ENCODE data around the gene RIMS4.

RIMS4 gene

DNA sequence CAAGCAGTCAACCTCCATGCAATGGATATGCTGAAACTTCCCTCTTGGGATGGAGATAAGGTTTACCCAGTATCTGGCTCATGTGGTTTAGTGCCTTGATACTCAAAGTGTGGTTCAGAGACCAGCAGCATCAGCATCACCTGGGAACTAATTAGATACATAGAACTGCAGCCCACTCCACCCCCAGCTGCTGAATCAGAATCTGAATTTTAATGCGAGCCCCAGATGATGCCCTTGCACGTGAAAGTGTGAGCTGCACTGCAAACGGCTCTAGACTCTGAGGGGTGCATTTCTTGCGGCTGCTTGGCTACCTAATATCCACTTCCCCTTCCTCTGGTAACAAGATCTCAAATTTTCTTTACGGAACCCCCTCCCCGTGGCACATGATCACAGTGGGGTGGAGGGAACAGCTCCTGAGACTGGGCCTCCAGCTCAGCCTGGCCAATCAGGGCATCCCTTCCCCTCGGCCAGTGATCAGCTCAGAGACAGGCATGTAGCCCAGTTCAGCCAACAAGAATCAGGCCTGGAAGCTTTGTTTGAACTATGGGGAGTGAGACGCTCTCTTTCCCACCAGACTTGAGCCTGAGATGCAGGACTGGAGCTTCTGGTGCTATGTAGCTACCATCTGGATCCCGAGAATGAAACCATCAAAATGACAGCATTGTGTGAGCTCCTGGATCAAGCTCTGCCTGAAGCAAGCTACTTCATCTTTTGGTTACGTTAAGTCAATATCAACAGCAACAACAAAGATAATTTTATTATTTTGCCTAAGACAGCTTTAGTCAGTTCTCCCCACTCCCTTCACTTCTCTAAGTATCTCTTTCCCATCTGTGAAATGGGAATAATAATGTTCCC, 51.9 kb downstream of the RIMS4 start:
- no peak for DNase-seq

DNA sequence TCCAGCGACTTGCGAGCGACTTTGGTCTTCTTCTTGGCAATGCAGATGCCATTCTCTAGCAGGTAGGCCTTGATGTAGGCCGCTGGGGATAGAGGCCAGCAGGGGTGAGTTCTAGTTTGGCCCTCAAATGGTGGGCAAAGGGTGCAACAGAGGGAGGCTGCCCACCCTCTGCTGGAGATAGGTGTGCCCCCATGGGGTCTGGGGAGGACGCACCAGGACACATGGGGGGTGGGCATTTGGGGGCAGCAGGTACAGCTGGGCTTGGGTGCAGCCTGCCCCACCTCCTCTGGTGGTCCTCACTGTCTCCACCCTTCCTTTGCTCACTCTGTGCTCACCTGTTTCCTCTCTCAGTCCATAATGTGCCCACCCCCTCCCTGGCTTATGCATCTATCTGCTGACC, 53.4 kb downstream of the RIMS4 start:
- DNase-seq: no peak

DNA sequence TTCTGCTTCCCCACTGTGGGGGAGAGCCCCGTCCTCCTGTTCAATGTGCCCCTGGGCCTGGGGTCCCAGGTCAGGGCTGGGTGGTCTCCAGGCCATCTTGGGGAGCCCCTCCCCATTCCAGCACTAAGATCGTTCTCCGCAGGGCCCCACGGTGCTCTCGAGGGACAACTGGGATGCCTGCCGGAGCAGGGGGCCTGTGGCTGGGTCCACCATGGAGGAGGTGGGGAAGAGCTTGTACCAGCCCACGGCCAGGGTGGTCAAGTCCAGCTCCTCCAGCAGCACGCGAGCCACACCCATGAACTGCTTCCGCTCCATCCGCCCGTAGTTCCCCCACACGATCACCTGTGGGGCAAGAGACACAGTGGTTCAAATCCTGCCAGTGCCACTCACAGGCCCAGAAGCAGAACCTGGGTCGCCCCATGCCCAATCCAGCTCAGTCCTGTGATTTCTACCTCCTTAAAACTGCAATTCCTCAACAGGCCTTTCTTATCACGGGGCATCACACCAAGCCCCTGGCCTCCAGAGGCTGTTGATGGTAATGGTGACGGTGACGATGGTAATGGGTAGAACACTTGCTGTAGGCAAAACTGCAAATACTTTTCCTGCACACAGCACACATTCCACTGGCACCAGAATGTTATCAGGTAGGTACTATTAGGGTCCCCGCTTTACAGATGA, 54.2 kb downstream of the RIMS4 start:
- no peak for DNase-seq

- no peak for DNase-seq
Observed at GRCh38 chr20:44754554-44754953, 55.8 kb downstream of the RIMS4 start.

DNA sequence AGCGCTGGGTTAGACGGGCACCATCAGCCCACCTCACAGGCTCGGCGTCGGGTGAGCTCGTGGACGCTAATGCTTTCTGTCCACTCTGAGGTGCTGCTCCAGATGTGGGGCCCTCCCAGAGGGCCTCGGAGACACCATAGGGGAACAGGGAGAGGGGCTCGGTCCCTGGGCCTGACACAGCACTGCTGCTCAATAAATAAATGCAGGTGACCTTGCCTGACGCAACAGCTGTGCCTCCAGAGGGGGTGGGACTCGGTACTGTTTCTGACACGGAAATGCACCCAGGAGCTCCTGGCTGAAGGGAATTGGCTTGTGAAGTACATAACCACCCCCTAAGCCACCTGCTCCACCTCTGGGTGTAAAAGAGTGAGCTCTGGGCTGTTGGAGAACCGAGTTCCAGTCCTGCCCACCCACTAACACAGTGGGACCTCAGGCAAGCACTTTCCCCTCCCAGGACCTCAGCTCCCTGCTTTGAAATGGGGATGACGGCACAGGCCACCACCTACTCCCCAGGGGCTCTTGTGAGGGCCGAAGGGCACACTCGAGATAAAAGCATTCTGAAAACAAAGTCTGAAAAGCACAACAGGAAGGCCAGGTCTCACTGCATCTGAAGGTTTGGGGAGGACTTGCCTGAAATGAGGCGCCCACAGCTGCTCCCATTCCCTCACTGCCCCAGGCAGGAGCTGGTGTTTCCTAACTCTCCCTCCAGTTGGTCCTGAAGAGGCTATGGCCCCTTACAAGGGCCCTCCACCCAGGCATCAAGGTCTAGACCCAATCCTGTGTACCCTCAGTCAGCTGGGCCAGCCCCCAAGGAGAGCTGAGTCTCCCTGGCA, 58.0 kb downstream of the RIMS4 start:
- DNase-seq: no peak

- no peak for DNase-seq
Observed at GRCh38 chr20:44750081-44750805, 60.1 kb downstream of the RIMS4 start.

GRCh38 chr20:44748005-44748370, 62.4 kb downstream of the RIMS4 start:
- DNase-seq: no peak

DNA sequence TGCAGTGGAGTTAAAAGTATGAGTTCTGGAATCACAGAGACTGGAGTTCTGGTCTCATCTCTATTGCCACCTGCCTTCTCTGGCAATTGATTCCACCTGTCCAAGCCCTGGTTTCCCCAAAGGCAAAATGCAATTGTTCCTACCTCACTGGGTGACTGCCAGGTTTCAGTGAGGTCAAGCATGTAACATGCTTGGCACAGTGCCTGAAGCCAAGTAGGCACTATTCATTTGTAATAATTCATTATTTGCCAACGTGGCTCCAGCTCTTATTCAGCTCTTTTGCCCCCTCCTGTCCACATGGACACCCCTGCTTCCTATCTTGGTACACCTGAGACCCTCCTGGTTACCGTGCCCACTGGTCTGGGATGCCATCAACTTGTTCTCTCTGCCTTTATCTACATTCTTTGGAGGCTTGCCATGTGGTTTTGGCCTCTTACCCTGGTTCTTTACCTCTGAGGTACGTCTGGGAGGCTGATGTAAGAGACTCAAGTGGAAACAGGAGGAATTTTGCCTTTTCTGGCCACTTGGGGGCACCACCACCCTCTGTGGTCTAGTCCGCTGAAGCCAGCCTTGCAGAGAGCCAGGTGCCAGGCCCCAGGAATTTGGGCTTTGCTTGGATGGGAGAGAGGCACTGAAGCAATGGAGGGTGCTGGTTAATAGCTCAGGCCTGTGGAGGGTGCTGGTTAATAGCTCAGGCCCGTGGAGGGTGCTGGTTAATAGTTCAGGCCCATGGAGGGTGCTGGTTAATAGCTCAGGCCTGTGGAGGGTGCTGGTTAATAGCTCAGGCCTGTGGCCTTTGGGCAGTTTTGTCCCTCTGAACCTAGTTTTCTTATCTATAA, 63.0 kb downstream of the RIMS4 start:
- peak; percentile 23 for DNase-seq

DNA sequence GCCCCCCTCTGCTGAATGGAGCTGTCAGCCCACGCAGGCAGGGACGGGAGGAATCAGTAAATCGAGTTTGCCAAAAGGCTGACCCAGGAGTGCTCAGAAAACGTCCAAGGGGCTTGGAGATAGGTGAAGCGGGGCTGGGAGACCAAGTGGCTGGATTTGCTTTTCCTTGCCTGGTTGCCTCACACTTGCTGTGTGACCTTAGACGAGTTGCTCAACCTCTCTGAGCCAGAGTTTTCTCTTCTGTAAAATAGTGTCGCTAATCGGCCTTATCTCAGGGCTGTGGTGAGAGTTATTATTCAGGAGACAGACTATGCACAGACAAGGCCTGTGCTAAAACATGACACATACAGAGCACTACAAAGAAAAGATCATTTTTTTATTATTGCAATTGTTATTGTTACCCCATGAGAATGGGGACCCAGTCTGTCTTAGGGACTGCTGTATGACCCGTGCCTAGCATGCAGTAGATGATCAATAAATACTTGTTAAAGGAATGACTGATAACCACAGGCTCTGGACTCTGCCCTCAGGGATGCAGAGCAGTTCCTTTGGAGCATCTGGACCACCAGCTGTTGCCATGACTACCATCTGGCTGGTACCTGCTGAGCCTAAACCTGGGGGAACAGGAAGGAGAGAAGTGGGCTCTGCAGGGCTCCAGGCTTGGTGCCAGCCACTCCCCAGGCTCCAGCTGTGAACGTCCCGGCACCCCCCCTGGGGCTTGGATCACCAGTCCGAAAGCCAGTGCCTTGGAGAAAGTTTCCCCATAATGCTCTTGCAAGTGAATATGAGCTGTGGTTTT, 63.8 kb downstream of the RIMS4 start:
- no peak for DNase-seq

DNA sequence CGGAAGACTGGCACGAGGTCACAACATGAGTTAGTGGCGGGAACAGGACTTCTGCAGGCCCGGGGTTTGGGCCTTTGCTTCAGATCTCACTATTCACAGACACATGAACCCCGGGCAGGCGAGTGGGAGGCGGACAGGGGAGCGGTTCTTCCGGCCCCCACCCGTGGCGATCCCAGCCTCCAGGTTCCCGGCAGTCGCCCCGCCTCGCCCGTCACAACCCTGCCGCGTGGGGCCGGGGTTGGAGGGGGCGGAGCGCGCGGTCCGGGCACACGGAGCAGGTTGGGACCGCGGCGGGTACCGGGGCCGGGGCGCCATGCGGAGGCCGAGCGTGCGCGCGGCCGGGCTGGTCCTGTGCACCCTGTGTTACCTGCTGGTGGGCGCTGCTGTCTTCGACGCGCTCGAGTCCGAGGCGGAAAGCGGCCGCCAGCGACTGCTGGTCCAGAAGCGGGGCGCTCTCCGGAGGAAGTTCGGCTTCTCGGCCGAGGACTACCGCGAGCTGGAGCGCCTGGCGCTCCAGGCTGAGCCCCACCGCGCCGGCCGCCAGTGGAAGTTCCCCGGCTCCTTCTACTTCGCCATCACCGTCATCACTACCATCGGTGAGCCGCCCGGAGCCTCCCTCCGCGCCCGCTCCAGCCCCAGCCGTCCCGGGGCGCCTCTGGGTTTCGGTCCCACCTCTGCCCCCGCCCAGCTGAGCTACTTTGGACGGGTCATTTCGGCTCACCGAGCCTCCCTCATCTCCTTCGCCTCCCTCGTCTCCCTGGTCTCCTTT, 64.6 kb downstream of the RIMS4 start, which contains the start of gene KCNK15:
KCNK15 (plus strand) TSS at position 268 of the 769 bp plus-strand sequence; CDS start at position 314, 46 bp downstream.
- no peak for DNase-seq

DNA sequence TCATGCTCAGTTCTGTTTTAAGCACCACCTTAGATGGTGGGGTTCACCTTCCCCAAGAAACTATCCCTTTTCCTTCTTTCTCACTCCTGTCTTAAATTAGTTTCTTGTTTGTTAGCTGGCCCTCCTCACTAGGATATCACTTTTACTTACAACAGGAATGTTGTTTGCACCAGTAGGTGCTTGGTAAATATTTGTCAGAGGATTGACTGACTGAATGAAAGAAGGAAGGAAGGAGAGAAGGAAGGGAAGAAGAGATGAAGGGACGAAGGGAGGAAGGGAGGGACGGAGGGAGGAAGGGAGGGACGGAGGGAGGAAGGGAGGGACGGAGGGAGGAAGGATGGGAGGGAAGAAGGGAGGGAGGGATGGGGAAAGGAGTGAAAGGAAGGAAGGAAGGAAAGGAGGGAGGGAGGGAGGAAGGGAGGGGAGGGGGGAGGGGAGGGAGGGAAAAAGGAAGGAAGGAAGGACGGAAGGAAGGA, 65.2 kb downstream of the RIMS4 start:
- DNase-seq: no peak

DNA sequence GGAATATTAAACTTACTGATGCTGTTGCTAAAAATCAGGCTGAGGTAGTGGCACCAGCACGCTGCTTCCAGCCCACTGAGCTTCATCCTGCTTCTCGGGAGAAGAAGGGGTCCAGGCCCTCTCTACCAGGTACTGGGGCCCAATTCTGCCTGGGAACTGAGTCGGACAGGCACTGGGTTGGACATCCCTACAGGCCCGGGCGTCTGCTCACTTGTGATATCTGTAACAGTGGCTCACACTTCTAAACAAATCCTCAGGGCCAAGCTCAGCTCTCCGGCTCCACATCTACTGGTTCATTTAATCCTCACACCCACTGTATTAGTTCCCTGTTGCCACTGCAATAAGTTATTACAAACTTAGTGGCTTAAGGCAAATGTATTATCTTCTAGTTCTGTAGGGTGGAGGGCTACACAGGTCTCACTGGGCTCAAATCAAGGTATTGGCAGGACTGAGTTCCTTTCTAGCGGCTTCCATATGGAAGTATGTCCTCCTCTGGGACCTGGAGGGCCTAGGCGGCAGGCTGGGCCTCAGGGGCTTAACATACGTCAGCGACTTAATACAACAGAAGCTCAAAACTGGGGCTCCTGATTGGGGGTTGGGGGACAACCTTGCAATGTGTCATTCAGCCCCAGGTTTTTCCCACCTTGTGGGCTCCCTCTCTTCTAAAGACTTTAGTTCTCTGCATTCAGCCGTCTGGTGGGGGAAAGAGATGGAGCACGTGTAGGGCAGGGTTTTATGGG, 66.3 kb downstream of the RIMS4 start:
- DNase-seq: no peak

GRCh38 chr20:44743080-44743701, 67.2 kb downstream of the RIMS4 start:
- no peak for DNase-seq

DNA sequence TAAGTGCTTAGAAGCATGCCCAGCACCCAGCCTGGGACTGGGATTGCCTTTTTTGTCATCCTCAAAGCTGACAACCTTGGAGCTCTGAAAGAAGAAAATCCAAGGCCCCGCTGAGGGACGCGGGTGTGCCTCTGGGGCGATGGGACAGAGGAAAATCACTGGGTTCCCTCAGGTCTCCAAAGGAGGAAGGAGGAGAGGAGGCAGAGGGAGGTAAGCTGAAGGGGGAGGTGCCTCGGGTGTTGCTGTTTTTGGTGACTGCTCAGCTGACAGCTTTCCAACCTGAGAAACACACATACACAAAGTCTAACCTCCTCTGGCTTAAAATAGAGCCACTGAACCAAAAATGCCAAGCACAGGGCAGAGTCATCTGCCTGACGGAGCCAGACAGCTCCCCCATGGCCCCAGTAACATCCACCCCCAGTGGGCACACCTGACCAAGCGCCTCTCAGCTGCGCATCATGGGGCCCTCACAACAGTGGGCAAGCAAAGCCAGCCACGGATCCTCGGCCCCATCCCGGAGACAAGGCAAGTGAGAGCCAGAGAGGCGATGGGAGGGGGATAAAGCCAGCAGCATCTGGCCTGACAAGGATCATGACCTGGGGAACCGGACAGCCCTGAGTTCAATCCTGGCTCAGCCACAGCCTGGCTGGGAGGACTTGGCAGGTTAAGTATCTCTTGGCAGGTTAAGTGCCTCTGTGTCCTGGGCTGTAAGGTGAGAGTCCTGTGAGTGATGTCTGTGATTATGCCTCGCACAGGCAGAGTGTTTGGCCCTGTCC, 67.9 kb downstream of the RIMS4 start:
- DNase-seq: no peak

GRCh38 chr20:44739942-44740341, 70.4 kb downstream of the RIMS4 start:
- no peak for DNase-seq

DNA sequence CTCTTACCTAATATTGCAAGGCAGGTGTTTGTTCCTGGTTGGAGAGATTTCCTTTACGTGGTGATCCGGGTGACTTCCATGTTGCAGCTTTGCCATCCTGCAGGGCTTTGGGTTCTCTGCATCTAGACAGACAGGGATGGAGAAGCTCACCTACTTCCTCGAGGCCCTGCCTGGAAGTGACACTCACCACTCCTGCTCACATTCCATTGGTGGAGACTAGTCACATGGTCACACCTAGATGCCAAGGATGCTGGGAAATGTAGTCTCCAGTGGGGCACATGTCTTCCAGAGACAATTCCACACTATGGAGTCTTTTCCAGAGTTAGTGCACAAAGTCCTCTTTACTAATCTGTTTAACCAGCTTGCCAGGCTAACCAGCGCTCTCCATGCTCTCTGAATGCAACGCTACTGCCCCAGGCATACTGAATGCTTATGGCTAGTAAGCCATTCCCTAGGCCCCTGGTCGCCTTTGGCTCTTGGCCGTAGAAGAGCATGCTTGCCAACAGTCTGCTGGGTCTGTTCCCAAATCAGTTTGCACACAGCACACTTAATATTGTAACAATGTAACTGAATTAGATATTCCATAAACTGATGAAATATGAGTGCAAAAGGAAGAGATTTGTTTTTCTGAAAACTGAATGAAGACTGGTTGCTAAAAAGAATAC, 71.4 kb downstream of the RIMS4 start:
- DNase-seq: peak; percentile 29

- no peak for DNase-seq
Observed at GRCh38 chr20:44737116-44737515, 73.2 kb downstream of the RIMS4 start.
